ENCODE data around the gene NID1. TPM values are rescaled to one million over a fixed set of nuclear protein-coding genes. Genes with fewer than 3 reads are reported as not detected.

The NID1 gene
- polyA plus RNA-seq, 2 donors = 3.9 to 11.6 TPM

GRCh38 chr1:235958021-235958420 lies 106.9 kb downstream of the NID1 start:
- Histone ChIP-seq H3K36me3 (ENCODE audit: control insufficient read depth in 2 of 2, insufficient read depth in 2 of 2, low read length in 1 of 2) (no peaks in the 10 kb centered on the region), H3K4me1 (ENCODE audit: control insufficient read depth in 2 of 2, insufficient read depth in 2 of 2, low read length in 1 of 2) (peaks cover 0 to 2% of the 10 kb centered on the region in 2 donors), H3K27me3 (ENCODE audit: control insufficient read depth in 1 of 2, insufficient read depth in 2 of 2, low read length in 2 of 2) (no peaks in the 10 kb centered on the region), H3K27ac (ENCODE audit: low read depth in 2 of 2, low read length in 1 of 2) (no peak overlapping the region), H3K9me3 (ENCODE audit: control insufficient read depth in 2 of 2, insufficient read depth in 1 of 2, low read depth in 1 of 2, low read length in 1 of 2) (no peaks in the 10 kb centered on the region), H3K4me3 (ENCODE audit: low read depth in 1 of 2, low read length in 2 of 2) (no peak overlapping the region)
- 96 to 97% methylated on average over 12 of the region's 12 CpGs for WGBS, 2 donors

GRCh38 chr1:235955777-235956176 lies 109.1 kb downstream of the NID1 start:
- H3K36me3 ChIP-seq (ENCODE audit: control insufficient read depth in 2 of 2, insufficient read depth in 2 of 2, low read length in 1 of 2) = no peaks in the 10 kb centered on the region
- no peaks in the 10 kb centered on the region for H3K9me3 ChIP-seq (ENCODE audit: control insufficient read depth in 2 of 2, insufficient read depth in 1 of 2, low read depth in 1 of 2, low read length in 1 of 2)
- 62 to 68% methylated on average over 4 of the region's 4 CpGs for WGBS, 2 donors
- H3K4me3 ChIP-seq (ENCODE audit: low read depth in 1 of 2, low read length in 2 of 2) = no peak overlapping the region
- no peak overlapping the region for H3K27ac ChIP-seq (ENCODE audit: low read depth in 2 of 2, low read length in 1 of 2)
- peaks cover 0 to 4% of the 10 kb centered on the region in 2 donors for H3K4me1 ChIP-seq (ENCODE audit: control insufficient read depth in 2 of 2, insufficient read depth in 2 of 2, low read length in 1 of 2)
- H3K27me3 ChIP-seq (ENCODE audit: control insufficient read depth in 1 of 2, insufficient read depth in 2 of 2, low read length in 2 of 2) = no peaks in the 10 kb centered on the region

GRCh38 chr1:235954306-235955283 lies 110.3 kb downstream of the NID1 start:
- 69 to 74% methylated on average over 11 of the region's 11 CpGs for WGBS, 2 donors
- H3K27me3 ChIP-seq (ENCODE audit: control insufficient read depth in 1 of 2, insufficient read depth in 2 of 2, low read length in 2 of 2) = no peaks in the 10 kb centered on the region
- peaks cover 0 to 4% of the 10 kb centered on the region in 2 donors for H3K4me1 ChIP-seq (ENCODE audit: control insufficient read depth in 2 of 2, insufficient read depth in 2 of 2, low read length in 1 of 2)
- H3K4me3 ChIP-seq (ENCODE audit: low read depth in 1 of 2, low read length in 2 of 2) = no peak overlapping the region
- no peaks in the 10 kb centered on the region for H3K9me3 ChIP-seq (ENCODE audit: control insufficient read depth in 2 of 2, insufficient read depth in 1 of 2, low read depth in 1 of 2, low read length in 1 of 2)
- H3K27ac ChIP-seq (ENCODE audit: low read depth in 2 of 2, low read length in 1 of 2) = no peak overlapping the region
- H3K36me3 ChIP-seq (ENCODE audit: control insufficient read depth in 2 of 2, insufficient read depth in 2 of 2, low read length in 1 of 2) = no peaks in the 10 kb centered on the region

GRCh38 chr1:235953801-235954200 lies 111.1 kb downstream of the NID1 start:
- Histone ChIP-seq H3K27ac (ENCODE audit: low read depth in 2 of 2, low read length in 1 of 2) (no peak overlapping the region), H3K4me1 (ENCODE audit: control insufficient read depth in 2 of 2, insufficient read depth in 2 of 2, low read length in 1 of 2) (peaks cover 0 to 4% of the 10 kb centered on the region in 2 donors), H3K9me3 (ENCODE audit: control insufficient read depth in 2 of 2, insufficient read depth in 1 of 2, low read depth in 1 of 2, low read length in 1 of 2) (no peaks in the 10 kb centered on the region), H3K36me3 (ENCODE audit: control insufficient read depth in 2 of 2, insufficient read depth in 2 of 2, low read length in 1 of 2) (no peaks in the 10 kb centered on the region), H3K27me3 (ENCODE audit: control insufficient read depth in 1 of 2, insufficient read depth in 2 of 2, low read length in 2 of 2) (no peaks in the 10 kb centered on the region), H3K4me3 (ENCODE audit: low read depth in 1 of 2, low read length in 2 of 2) (no peak overlapping the region)
- WGBS, 2 donors = 93 to 94% methylated on average over 2 of the region's 2 CpGs

DNA sequence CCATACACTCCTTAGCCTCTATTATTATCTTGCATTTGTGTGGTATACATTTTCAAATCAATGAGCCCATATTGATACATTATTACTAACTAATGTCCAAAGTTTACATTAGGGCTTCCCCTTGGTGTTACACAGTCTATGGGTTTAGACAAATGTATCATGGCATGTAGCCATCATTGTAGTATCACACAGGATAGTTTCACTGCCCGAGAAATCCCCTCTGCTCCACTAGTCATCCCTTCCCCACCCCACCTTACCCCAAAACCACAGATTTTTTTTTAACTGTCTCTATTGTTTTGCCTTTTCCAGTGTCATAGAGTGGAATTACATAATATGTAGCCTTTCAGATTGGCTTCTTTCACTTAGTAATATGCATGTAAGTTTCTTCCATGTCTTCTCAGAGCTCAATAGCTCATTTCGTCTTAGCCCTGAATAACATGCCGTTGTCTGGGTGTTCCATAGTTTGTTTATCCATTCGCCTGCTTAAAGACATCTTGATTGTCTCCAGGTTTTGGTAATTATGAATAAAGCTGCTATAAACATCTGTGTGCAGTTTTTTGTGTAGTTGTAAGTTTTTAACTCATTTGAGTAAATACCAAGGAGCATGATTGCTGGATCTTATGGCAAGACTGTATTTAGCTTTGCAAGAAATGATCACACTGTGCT lies 111.8 kb downstream of the NID1 start:
- H3K27ac ChIP-seq (ENCODE audit: low read depth in 2 of 2, low read length in 1 of 2) = no peak overlapping the region
- 72 to 82% methylated on average over 4 of the region's 4 CpGs for WGBS, 2 donors
- H3K4me1 ChIP-seq (ENCODE audit: control insufficient read depth in 2 of 2, insufficient read depth in 2 of 2, low read length in 1 of 2) = peaks cover 0 to 4% of the 10 kb centered on the region in 2 donors
- H3K4me3 ChIP-seq (ENCODE audit: low read depth in 1 of 2, low read length in 2 of 2) = no peak overlapping the region
- no peaks in the 10 kb centered on the region for H3K27me3 ChIP-seq (ENCODE audit: control insufficient read depth in 1 of 2, insufficient read depth in 2 of 2, low read length in 2 of 2)
- H3K36me3 ChIP-seq (ENCODE audit: control insufficient read depth in 2 of 2, insufficient read depth in 2 of 2, low read length in 1 of 2) = no peaks in the 10 kb centered on the region
- H3K9me3 ChIP-seq (ENCODE audit: control insufficient read depth in 2 of 2, insufficient read depth in 1 of 2, low read depth in 1 of 2, low read length in 1 of 2) = no peaks in the 10 kb centered on the region

- peaks cover 0 to 4% of the 10 kb centered on the region in 2 donors for H3K4me1 ChIP-seq (ENCODE audit: control insufficient read depth in 2 of 2, insufficient read depth in 2 of 2, low read length in 1 of 2)
- no peaks in the 10 kb centered on the region for H3K27me3 ChIP-seq (ENCODE audit: control insufficient read depth in 1 of 2, insufficient read depth in 2 of 2, low read length in 2 of 2)
- H3K27ac ChIP-seq (ENCODE audit: low read depth in 2 of 2, low read length in 1 of 2) = no peak overlapping the region
- H3K4me3 ChIP-seq (ENCODE audit: low read depth in 1 of 2, low read length in 2 of 2) = no peak overlapping the region
- WGBS, 2 donors = 80 to 86% methylated on average over 4 of the region's 4 CpGs
- H3K9me3 ChIP-seq (ENCODE audit: control insufficient read depth in 2 of 2, insufficient read depth in 1 of 2, low read depth in 1 of 2, low read length in 1 of 2) = no peaks in the 10 kb centered on the region
- H3K36me3 ChIP-seq (ENCODE audit: control insufficient read depth in 2 of 2, insufficient read depth in 2 of 2, low read length in 1 of 2) = no peaks in the 10 kb centered on the region
Measured at GRCh38 chr1:235951661-235952060, 113.2 kb downstream of the NID1 start.

DNA sequence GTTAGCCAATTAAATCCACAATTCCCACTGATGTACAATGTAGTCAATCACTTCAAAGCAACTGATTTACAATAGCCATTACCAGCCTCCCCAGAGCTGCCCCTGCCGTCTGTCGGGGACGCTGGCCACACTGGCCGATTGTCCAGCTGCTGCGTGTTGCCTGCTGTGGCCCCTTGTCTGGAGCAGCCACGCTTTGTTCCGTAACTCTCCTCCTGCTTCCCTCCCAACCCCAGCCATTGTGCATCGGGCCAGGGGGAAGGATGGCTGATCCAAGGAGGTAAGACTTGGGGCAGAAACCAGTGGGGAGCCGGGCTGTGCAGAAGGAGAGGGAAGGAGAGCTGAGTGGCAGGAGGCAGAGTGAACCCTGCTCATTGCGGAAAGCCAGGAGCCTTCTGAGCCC lies 114.6 kb downstream of the NID1 start:
- no peaks in the 10 kb centered on the region for H3K9me3 ChIP-seq (ENCODE audit: control insufficient read depth in 2 of 2, insufficient read depth in 1 of 2, low read depth in 1 of 2, low read length in 1 of 2)
- H3K27ac ChIP-seq (ENCODE audit: low read depth in 2 of 2, low read length in 1 of 2) = no peak overlapping the region
- no peaks in the 10 kb centered on the region for H3K27me3 ChIP-seq (ENCODE audit: control insufficient read depth in 1 of 2, insufficient read depth in 2 of 2, low read length in 2 of 2)
- no peak overlapping the region for H3K4me3 ChIP-seq (ENCODE audit: low read depth in 1 of 2, low read length in 2 of 2)
- WGBS, 2 donors = 94% methylated on average over 10 of the region's 10 CpGs
- no peaks in the 10 kb centered on the region for H3K36me3 ChIP-seq (ENCODE audit: control insufficient read depth in 2 of 2, insufficient read depth in 2 of 2, low read length in 1 of 2)
- peaks cover 0 to 4% of the 10 kb centered on the region in 2 donors for H3K4me1 ChIP-seq (ENCODE audit: control insufficient read depth in 2 of 2, insufficient read depth in 2 of 2, low read length in 1 of 2)

GRCh38 chr1:235948774-235949427 lies 116.0 kb downstream of the NID1 start:
- peaks cover 0 to 2% of the 10 kb centered on the region in 2 donors for H3K4me1 ChIP-seq (ENCODE audit: control insufficient read depth in 2 of 2, insufficient read depth in 2 of 2, low read length in 1 of 2)
- 80 to 84% methylated on average over 4 of the region's 4 CpGs for WGBS, 2 donors
- H3K4me3 ChIP-seq (ENCODE audit: low read depth in 1 of 2, low read length in 2 of 2) = no peak overlapping the region
- no peaks in the 10 kb centered on the region for H3K9me3 ChIP-seq (ENCODE audit: control insufficient read depth in 2 of 2, insufficient read depth in 1 of 2, low read depth in 1 of 2, low read length in 1 of 2)
- no peaks in the 10 kb centered on the region for H3K27me3 ChIP-seq (ENCODE audit: control insufficient read depth in 1 of 2, insufficient read depth in 2 of 2, low read length in 2 of 2)
- H3K27ac ChIP-seq (ENCODE audit: low read depth in 2 of 2, low read length in 1 of 2) = no peak overlapping the region
- H3K36me3 ChIP-seq (ENCODE audit: control insufficient read depth in 2 of 2, insufficient read depth in 2 of 2, low read length in 1 of 2) = no peaks in the 10 kb centered on the region

DNA sequence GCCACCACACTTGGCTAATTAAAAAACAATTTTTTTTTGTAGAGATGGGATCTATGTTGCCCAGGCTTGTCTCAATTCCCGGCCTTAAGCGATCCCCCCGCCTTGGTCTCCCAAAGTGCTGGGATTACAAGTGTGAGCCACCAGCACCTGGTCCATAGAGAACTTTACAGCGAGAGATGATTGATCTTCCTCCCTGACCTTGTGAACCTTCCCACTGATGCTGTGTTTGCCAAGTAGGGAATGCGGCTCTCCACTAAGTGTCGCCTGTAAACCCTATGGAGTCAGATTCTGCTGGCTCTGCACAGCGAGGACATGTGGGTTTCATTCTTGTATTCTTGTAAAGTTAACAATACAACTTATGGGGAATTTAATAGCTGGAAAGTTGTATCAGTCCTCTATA lies 116.9 kb downstream of the NID1 start:
- Histone ChIP-seq H3K4me3 (ENCODE audit: low read depth in 1 of 2, low read length in 2 of 2) (no peak overlapping the region), H3K36me3 (ENCODE audit: control insufficient read depth in 2 of 2, insufficient read depth in 2 of 2, low read length in 1 of 2) (no peaks in the 10 kb centered on the region), H3K9me3 (ENCODE audit: control insufficient read depth in 2 of 2, insufficient read depth in 1 of 2, low read depth in 1 of 2, low read length in 1 of 2) (no peaks in the 10 kb centered on the region), H3K27ac (ENCODE audit: low read depth in 2 of 2, low read length in 1 of 2) (no peak overlapping the region), H3K27me3 (ENCODE audit: control insufficient read depth in 1 of 2, insufficient read depth in 2 of 2, low read length in 2 of 2) (no peaks in the 10 kb centered on the region), H3K4me1 (ENCODE audit: control insufficient read depth in 2 of 2, insufficient read depth in 2 of 2, low read length in 1 of 2) (peaks cover 0 to 2% of the 10 kb centered on the region in 2 donors)
- 78 to 86% methylated on average over 7 of the region's 7 CpGs for WGBS, 2 donors

Measured in esophagus (tissue), 2 donors.